ENCODE data around the gene NTRK3. TPM values are rescaled to one million over a fixed set of nuclear protein-coding genes. Genes with fewer than 3 reads are reported as not detected.
"Not testable (repeated sequence)": the region's sequence is repeated elsewhere in the genome, so short reads cannot be mapped to it uniquely, and the experiment has no call there.

The NTRK3 gene
- total RNA-seq, 1 donor: under 0.01 TPM

DNA sequence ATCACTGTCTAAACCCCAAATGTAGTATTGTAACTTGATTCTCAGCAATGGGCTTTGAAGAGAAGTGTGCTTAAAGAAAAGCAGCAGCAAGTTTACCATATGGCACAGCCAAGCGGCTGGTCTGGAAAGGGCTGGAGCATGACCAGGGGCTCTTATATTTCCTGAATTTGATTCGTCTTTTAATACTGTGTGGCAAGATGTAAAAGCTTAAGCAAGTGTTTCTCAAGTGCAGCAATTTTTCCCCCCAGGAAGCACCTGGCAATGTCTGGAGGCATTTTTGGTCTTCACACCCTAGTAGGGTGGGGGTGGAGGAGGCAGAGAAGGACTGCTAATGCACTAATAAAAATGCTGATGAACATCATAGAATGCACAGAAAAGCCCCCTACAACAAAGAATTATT lies 397.9 kb downstream of the NTRK3 start:
- peak in 1 of 3 donors; percentile 18 for DNase-seq (ENCODE audit: low read depth in 2 of 3, low spot score in 2 of 3)

DNA sequence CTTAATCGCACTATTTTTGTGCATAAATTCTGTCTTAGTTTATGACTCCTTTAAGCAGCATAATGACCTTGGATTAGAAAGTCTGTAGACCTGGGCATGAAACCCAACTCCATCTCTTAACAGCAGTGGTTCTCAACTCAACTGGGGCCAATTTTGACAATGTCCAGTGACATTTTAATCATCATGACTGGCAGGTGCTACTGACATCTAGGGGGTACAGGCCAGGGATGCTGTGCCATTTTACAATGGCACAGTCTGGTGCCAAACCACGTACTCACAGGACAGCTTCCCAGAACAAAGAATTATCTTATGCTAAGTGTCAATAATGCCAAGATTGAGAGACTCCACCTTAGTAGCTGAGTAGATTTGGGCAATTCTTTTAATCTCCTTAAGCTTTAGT lies 405.0 kb downstream of the NTRK3 start:
- DNase-seq (ENCODE audit: low read depth in 2 of 3, low spot score in 2 of 3): no peak

DNA sequence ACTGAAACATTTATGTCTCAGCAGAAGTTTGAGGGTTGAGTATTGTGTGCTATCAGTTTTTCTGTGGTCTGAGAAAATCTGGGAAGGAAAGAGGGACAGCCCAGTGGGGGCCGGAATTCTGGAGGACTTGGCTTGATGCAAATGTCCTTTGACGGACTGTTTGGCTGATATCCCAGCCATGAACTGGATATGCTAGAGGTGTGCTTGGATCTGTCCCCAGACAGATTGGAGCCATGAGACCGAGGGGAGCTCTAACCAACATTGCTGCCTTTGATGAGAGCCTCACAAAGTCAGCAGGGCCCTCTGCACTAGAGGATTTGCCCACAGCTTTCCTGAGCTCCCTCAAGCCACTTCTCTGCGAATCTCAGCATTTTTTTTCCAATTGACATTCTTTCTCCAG lies 405.6 kb downstream of the NTRK3 start:
- DNase-seq (ENCODE audit: low read depth in 2 of 3, low spot score in 2 of 3): no peak

DNA sequence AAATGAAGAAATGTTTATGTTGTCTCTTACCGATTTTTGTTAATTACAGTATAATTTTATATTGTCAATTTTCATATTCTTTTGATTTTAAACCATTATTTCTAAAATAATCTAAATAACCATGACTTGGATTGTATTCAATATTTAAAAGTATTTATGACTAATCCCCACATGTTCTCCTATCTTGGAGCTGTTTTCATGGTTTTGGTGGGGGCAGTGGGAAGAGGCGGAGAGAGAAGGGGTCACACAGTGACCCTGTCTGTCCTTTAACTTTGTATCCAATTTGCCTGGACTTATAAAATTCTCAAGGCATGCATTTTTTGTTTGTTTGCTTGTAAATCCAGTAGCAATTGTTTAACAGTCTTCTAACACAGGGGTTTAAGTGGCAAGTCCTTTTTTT lies 407.4 kb downstream of the NTRK3 start:
- DNase-seq (ENCODE audit: low read depth in 2 of 3, low spot score in 2 of 3): no peak

DNA sequence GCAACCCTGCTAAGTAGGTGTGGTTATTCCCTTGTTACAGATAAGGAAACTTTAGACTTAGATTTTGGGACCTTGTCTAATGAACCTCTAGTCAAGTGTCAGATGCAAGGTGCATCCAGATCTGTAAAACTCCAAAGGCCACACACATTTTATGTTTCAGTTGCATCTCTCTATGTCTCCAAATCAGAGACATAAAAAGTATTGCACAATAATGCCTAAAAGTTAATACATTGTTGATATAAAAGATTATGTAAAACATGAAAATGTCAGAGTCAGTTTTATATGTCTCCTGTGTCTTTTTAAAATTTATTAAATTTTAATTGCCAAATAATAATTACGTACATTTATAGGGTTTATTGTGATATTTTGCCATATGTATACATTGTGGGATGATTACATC lies 408.5 kb downstream of the NTRK3 start:
- no peak for DNase-seq (ENCODE audit: low read depth in 2 of 3, low spot score in 2 of 3)

DNA sequence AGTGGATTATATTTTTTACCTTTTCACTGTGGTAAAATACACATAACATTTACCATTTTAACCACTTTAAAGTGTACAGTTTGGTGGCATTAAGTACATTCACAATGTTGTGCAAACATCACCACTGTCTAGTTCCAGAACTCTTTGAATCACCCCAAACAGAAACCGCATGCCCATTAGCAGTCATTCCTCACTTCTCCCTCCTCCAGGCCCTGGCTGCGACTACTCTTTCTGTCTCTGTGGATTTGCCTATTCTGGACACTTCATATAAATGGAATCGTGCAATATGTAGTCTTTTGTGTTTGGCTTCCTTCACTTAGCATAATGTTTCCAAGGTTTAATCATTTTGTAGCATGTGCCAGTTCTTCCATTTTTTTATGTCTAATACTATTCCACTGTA lies 409.8 kb downstream of the NTRK3 start:
- no peak for DNase-seq (ENCODE audit: low read depth in 2 of 3, low spot score in 2 of 3)

DNA sequence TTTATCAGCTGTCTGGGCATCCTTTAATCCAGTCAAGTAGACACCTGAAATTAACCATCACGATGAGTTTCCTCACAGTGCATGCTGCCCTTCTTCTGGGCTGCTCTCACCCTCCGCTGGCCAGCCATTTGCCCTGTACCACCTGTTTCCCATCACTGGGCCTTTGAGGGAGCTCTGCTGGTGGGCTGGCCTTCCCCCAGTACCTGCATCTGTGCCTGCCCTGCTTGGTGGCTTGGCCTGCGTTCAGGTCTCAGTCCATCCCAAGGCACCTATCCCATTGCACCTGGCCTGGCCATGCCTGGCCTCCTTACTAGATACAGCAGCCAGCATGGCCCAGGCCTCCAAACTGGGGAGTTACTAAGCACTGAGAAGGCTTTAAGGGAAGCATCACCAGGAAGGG lies 413.2 kb downstream of the NTRK3 start:
- DNase-seq (ENCODE audit: low read depth in 2 of 3, low spot score in 2 of 3): no peak

DNA sequence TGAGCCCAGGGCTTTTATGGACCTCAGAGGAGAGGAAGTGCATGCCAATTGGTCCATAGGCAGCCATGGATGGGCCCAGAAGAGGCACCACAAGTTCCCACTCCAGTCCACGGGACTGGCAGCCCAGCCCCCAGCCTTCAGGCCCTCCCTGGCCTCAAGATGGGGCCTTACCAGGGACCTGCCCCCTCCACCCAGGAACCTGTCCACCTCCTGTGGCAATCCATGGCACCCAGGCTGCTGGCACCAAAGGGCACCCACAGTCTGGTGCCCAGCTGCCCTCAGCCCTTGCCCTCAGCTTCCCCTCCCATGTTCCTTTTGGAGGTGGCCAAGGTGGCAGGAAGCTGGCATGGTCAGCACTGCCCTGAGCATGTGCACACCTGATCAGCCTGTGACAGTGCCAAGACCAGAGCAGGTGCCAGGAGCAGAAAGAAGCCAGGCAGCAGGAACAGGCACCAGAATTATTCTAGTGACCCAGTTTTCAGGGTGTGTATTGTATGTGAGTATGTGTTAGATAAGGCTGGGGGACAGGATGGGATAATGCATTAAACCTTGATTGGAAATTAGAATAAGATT lies 415.0 kb downstream of the NTRK3 start:
- no peak for DNase-seq (ENCODE audit: low read depth in 2 of 3, low spot score in 2 of 3)

DNA sequence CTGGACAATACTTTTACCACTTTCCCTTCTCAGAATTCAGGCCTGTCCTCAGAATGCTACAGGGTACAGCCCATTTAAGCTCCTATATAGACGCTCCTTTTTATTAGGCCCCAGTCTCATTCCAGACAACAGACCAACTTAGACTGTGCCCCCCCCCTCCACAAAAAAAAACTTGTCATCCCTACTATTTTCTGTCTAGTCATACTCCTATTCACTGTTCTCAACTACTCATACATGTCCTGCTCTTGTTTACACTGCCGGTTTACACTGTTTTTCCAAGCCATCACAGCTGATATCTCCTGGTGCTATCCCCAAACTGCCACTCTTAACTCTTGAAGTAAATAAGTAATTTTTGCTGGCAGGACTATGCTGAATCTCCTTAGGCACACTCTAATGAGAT lies 420.7 kb downstream of the NTRK3 start:
- not testable (repeated sequence) for DNase-seq (ENCODE audit: low read depth in 2 of 3, low spot score in 2 of 3)

DNA sequence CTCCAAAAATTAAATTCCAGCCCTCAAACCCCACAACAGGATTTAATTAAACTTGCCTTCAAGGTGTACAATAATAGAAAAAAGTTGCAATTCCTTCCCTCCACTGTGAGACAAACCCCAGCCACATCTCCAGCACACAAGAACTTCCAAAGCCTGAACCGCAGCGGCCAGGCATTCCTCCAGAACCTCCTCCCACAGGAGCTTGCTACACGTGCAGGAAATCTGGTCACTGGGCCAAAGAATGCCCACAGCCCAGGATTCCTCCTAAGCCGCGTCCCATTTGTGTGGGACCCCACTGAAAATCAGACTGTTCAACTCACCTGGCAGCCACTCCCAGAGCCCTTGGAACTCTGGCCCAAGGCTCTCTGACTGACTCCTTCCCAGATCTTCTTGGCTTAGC lies 423.2 kb downstream of the NTRK3 start:
- DNase-seq (ENCODE audit: low read depth in 2 of 3, low spot score in 2 of 3): not testable (repeated sequence)

DNA sequence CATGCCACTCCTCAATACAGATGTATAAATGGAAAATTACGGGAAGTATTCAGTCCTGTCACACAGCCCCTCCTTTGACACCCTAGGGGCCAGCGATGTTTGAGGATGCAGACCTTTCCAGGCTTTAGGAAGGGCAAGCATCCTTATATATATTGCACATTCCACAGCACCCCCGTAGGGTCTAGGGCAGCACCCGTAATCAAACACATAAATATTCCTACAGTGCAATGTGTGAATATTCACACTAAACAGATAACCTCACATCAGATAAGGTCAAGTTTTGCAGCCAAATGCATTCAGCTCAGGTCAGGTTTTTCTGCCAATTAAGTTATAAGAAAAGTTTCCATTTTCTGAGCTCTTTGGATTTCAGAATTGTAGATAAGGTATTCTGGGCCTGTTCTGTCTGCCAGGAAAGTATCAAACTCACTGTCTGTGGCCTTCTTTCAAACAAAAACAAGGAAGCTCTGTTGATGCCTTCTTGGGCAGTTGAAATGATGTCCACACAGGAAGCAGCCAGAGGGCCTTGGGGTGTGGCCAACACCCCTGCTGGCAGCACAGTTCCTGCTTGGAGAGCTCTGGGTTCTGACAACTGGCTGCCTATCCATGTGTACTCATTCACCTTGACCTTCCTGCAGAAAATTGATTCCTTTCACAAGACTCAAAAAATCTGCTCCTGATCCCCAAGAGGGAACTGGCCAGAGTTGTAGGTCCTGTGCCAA lies 427.0 kb downstream of the NTRK3 start:
- no peak for DNase-seq (ENCODE audit: low read depth in 2 of 3, low spot score in 2 of 3)

DNA sequence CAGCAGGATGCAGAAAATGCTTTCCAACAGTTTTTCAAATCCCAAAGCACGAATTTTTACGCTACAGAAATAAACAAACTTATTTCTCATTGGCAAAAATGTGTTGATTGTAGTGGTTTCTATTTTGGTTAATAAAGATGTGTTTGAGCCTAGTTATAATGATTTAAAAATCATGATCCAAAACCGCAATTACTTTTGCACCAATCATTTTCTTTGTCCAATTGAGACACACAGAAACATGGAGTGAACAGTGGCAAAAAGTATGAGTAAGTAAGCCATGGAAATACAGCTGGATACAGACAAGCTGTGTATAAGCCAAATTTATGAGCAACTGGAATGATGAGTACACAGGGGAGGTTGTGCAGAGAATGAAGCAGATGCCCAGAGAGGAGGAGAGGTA lies 427.9 kb downstream of the NTRK3 start:
- no peak for DNase-seq (ENCODE audit: low read depth in 2 of 3, low spot score in 2 of 3)

DNA sequence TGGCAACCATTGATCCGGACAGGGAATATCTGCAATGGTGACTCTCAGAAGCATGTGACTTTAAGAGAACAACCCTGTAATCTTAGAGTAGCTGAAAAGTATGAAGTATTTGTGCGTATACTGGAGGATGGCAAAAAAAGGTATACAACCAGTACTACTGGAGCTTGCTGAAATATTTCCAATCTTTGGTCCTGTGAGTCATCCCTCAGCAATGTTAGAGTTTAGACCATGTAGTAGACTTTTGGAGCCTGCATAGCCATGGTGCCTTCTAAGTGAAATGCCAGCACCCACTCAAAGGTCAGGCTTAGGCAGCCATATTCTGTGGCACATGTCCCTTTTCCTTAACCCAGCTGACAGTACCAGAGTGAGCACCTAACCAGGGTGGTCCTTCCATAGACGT lies 429.4 kb downstream of the NTRK3 start:
- no peak for DNase-seq (ENCODE audit: low read depth in 2 of 3, low spot score in 2 of 3)

DNA sequence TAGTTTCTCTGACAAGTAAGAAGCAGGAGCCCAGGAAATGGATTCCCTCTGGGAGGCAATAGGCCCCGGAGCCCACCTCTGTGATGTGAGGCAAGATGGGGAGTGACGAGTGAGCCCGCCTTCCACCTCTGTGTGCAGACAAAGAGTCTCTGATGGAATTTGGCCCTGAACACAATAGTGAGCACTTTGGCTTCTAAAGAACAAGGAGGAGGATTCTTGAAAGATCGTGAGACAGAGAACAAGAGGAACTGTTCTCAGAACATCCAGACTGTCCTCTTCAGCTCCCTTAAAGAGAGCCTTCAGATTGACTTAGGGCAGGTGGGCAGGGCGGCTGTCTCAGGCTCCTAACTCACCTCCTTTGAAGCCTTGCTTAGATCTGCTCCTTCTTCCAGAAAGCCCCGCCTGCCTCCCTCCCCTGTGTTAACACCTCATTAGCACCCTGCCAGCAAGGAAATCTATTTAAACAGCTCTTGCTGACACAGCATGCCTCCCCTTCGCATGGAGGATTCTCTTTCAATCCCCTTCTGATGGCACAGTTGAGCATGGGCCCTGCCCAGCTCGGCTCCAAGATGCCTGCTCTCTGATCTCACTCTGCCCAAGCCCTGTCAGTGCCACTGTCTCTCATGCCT lies 430.3 kb downstream of the NTRK3 start:
- no peak for DNase-seq (ENCODE audit: low read depth in 2 of 3, low spot score in 2 of 3)

DNA sequence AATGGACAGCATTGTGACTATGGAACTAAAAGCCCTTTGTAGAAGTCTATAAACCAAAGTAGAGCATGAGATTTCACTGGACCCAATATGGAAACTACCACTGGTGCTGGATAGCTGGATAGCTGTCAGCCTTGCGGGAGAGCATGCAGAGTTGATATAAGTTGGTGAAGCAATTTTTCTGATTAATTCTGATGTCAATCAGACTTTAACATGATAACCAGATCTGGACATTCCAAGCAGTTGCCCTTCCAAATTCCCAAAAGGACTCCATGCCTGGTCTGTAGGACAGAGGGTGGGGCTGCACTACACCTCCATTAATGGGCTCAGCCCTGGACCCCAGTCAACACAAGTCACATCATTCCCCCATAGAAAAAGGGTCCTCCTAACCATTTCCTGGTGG lies 437.8 kb downstream of the NTRK3 start:
- no peak for DNase-seq (ENCODE audit: low read depth in 2 of 3, low spot score in 2 of 3)

DNA sequence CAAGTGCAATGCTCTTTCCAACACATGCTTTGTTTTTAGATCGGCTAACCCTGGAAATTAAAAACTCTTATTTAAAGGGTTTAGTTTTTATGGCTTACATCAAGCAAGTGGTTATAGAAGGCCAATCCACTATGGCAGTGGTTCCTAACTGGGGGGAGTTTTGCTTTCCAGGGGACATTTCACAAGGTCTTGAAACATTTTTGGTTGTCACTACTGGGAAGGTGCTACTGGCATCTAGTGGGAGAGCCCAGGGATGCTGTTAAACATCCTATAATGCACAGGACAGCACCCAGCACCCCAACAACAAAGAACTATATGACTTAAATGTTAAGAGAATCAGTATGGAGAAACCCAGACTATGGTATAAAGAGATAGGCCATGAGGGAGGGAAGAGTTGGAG lies 439.0 kb downstream of the NTRK3 start:
- no peak for DNase-seq (ENCODE audit: low read depth in 2 of 3, low spot score in 2 of 3)

DNA sequence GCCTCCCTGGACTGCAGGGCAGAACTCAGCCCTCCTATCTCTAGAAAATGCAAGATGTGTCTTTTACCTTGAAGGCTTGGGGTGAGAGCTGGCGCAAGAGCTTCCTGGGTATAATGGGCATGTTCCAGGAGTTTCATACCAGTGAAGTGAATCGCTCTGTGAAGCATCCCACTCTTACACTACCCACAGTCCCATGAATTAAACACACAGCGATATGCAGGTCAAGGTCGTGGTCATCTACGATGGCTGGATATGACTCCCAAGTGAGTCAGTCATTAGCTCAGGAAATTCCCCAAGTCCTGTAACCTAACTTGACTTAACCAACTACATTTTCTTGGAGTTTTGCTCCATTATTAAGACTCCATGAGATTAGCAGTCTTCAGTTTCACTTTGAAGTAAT lies 439.7 kb downstream of the NTRK3 start:
- no peak for DNase-seq (ENCODE audit: low read depth in 2 of 3, low spot score in 2 of 3)

DNA sequence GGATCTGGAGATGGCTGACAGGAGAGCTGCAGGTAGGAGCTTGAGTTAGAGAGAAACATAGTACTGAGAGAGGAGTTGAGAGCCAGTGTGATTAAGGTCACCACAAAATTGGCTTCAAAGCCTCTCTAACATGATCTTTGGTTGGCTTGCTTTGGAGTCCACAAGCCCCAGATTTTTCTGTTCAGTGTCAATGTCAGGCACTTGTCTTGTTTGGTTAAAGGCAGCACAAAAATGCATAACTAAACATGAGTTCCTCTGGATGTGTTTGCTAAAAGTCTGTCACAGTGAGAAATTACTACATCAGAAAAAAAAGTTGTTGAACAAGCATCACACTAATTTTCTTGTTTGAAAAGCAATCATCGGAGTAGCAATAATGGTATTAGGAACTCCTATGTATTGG lies 440.5 kb downstream of the NTRK3 start:
- no peak for DNase-seq (ENCODE audit: low read depth in 2 of 3, low spot score in 2 of 3)

Measured in hematopoietic multipotent progenitor cell (in vitro differentiated cells).